Measurements from ENCODE around the gene SLC44A2.

The SLC44A2 gene

DNA sequence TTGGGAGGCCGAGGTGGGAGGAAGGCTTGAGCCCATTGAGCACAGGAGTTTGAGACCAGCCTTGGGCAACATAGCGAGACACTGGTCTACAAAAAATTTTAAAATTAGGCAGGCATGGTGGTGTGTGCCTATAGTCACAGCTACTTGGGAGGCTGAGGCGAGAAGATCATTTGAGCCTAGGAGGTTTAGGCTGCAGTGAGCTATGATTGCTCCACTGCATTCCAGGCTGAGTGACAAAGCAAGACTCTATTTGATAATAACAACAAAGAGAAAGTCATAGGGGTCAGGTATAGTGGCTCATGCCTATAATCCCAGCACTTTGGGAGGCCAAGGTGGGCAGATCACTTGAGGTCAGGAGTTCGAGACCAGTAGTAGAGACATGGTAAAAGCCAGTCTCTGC, 4.6 kb upstream of the SLC44A2 start:
- Histone ChIP-seq H3K36me3 (no peaks in the 10 kb centered on the region), H3K27me3 (no peaks in the 10 kb centered on the region), H3K4me3 (ENCODE audit: low read depth, low read length) (no peak overlapping the region), H3K9me3 (no peaks in the 10 kb centered on the region), H3K4me1 (no peaks in the 10 kb centered on the region)
- no peak for DNase-seq
- no peak for TF ChIP-seq CTCF (IDR thresholded peaks at IDR 0.05; ENCODE audit: low read depth, low read length)

- no peak for TF ChIP-seq CTCF (IDR thresholded peaks at IDR 0.05; ENCODE audit: low read depth, low read length)
- Histone ChIP-seq H3K4me3 (ENCODE audit: low read depth, low read length) (no peak overlapping the region), H3K4me1 (no peaks in the 10 kb centered on the region), H3K9me3 (no peaks in the 10 kb centered on the region), H3K36me3 (no peaks in the 10 kb centered on the region), H3K27me3 (no peaks in the 10 kb centered on the region)
- no peak for DNase-seq
Observed at GRCh38 chr19:10621966-10622365, 3.4 kb upstream of the SLC44A2 start.

- Histone ChIP-seq H3K36me3 (no peaks in the 10 kb centered on the region), H3K4me3 (ENCODE audit: low read depth, low read length) (no peak overlapping the region), H3K27me3 (no peaks in the 10 kb centered on the region), H3K9me3 (no peaks in the 10 kb centered on the region), H3K4me1 (no peaks in the 10 kb centered on the region)
- no peak for DNase-seq
- no peak for TF ChIP-seq CTCF (IDR thresholded peaks at IDR 0.05; ENCODE audit: low read depth, low read length)
Observed at GRCh38 chr19:10624585-10624984, 768 bp upstream of the SLC44A2 start.

DNA sequence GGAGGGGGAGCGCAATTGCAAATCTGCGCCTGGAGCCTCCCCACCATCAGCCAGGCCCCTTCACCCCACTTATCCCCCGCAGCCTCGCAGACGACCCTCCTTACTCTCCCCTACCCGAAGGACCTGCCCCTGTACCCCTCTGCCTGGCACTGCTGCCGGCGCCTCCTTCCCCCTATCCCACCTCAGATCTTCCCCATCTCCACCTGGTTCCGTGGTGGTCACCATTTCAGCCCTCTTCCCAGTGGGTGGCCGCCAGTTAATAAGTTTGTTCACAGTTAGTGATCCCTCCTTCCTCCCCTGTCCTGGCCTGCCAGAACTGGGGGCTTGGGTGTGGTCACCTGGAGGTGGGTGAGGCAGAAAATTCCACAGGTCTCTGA, 397 bp downstream of the SLC44A2 start:
- Histone ChIP-seq H3K4me1 (no peaks in the 10 kb centered on the region), H3K36me3 (no peaks in the 10 kb centered on the region), H3K27me3 (no peaks in the 10 kb centered on the region), H3K9me3 (no peaks in the 10 kb centered on the region), H3K4me3 (ENCODE audit: low read depth, low read length) (peak overlapping the region; percentile 52)
- no peak for DNase-seq
- TF ChIP-seq CTCF (IDR thresholded peaks at IDR 0.05; ENCODE audit: low read depth, low read length): no peak

GRCh38 chr19:10631874-10632273, 6.5 kb downstream of the SLC44A2 start:
- no peaks in the 10 kb centered on the region for H3K4me1 ChIP-seq
- H3K4me3 ChIP-seq (ENCODE audit: low read depth, low read length): no peak overlapping the region
- H3K9me3 ChIP-seq: no peaks in the 10 kb centered on the region
- H3K36me3 ChIP-seq: peaks cover 3% of the 10 kb centered on the region; the same call in 1 of the 2 replicates
- DNase-seq: peak; percentile 48
- H3K27me3 ChIP-seq: no peaks in the 10 kb centered on the region
- no peak for TF ChIP-seq CTCF (IDR thresholded peaks at IDR 0.05; ENCODE audit: low read depth, low read length)

- H3K9me3 ChIP-seq: no peaks in the 10 kb centered on the region
- no peaks in the 10 kb centered on the region for H3K27me3 ChIP-seq
- no peak for DNase-seq
- H3K36me3 ChIP-seq: peaks cover 3% of the 10 kb centered on the region; the same call in 1 of the 2 replicates
- H3K4me1 ChIP-seq: no peaks in the 10 kb centered on the region
- no peak for TF ChIP-seq CTCF (IDR thresholded peaks at IDR 0.05; ENCODE audit: low read depth, low read length)
- no peak overlapping the region for H3K4me3 ChIP-seq (ENCODE audit: low read depth, low read length)
Observed at GRCh38 chr19:10634430-10634829, 9.1 kb downstream of the SLC44A2 start.
